Activated effector memory CD4-positive, alpha-beta T cell treated with Interleukin-2 at 50 U/mL for 16 hours (primary cell): ENCODE data around the gene SUFU.
A peak's percentile ranks its signal among the peaks of the same experiment; 100 is the strongest.

Source experiments
- DNase-seq: peaks from one replicate; pipeline ENCODE4 v3.0.0-alpha.2; 2020

The SUFU gene

DNA sequence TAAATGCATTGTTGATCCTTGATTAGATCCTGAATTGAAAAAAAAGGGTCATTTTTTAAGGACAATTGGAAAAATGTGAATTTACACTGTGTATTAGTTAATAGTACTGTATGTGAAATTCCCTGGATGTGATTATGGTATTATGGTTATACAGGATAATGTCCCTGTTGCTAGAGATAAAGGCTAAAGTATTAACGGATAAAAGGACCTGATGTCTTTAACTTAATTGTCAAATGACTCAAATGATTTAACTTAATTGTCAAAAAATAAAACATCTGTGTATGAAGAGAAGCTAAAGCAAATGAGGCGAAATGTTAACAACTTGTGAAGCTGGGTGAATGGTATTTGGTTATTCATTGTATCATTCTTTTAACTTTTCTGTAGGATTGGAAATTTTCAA lies 48.8 kb downstream of the SUFU start:
- no peak for DNase-seq

DNA sequence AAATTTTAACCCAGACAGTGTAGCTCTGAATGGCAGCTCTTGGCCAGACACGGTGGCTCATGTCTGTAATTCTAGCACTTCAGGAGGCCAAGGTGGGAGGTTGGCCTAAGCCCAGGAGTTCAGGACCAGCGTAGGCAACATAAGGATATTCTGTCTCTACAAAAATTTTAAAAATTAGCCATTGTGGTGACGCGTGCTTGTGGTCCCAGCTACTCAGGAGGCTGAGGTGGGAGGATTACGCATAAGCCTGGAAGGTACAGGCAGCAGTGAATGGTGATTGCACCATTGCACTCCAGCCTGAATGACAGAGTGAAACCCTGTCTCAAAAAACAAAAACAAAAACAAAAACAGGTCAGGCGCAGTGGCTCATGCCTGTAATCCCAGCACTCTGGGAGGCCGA lies 50.0 kb downstream of the SUFU start:
- no peak for DNase-seq

DNA sequence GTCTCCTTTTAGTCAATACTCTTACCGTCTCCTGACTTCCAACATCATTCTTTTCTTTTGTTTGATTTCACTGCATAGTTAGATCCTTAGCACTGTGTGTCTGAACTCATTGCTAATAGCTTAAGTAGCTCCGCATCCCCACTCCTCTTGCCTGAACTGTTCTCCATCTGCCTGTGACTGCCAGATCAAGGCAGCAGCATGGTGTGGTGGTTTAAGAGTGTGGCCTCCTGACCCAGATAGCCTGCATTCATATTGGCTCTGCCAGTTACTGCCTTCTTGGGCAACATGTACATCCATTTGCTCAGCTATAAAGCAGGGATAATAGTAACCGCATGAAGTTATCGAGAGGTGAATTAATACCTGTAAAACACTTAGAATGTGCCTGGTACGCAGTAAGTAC lies 50.8 kb downstream of the SUFU start:
- DNase-seq, result no peak

DNA sequence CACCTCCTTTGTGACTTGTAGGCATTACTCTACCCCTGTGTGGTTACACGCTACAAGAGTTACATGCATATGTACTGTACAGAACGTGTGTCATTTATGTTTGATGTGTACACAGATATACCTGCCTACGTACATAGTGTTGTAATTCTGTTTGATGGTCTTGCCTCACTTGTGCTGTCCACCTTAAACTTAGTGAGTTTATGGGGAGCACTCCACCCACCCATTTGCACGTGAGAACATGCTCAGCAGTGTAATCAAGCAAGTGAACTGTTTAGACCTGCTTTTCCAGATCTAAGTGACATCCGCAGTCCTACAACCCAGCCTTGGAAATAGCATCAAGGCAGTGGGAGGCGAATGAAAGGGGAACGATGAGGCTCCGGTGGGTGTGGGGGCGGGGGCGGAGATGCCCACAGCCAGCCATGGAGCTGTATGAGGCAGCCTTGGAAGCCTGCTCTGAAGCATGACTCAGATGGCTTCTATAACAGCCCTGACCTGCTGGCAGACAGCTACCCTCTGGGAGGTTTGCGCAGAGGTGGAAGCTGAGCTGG lies 52.1 kb downstream of the SUFU start:
- no peak for DNase-seq

DNA sequence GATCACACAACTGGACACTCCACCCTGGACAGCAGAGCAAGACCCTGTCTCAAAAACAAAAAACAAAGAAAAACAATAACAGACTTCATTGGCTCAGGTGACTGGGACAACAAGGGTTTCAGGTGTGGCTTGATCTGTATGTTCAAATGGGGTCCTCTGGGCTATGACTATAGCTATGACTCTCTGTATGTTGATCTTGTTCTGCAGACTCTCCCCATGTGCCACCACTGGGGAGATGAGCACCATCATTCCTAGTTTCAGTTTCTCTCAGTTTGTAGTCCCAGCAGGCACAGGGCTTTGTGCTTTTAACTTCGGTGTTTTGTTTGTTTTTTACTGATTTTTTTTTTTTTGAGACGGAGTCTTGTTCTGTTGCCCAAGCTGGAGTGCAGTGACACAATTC lies 53.8 kb downstream of the SUFU start:
- DNase-seq, result no peak

DNA sequence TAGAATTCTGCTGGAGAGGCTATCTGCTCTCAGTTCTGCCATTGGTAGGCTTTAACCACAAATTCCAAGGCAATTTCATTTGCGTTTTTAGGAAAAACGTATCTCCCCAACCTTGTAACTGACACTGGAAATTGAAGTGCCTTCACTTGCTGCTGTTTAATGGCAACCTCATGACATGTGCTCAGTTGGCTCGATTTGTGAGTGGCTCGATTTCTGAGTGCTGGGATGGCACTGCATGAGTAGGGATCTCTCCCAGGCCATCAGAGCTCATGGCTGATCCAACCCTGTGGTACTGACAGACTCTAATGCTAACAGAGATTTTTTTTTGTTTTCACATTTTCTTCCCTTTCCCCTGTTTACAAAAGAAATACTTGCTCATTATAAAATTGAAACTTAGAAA lies 56.0 kb downstream of the SUFU start:
- DNase-seq, result no peak

DNA sequence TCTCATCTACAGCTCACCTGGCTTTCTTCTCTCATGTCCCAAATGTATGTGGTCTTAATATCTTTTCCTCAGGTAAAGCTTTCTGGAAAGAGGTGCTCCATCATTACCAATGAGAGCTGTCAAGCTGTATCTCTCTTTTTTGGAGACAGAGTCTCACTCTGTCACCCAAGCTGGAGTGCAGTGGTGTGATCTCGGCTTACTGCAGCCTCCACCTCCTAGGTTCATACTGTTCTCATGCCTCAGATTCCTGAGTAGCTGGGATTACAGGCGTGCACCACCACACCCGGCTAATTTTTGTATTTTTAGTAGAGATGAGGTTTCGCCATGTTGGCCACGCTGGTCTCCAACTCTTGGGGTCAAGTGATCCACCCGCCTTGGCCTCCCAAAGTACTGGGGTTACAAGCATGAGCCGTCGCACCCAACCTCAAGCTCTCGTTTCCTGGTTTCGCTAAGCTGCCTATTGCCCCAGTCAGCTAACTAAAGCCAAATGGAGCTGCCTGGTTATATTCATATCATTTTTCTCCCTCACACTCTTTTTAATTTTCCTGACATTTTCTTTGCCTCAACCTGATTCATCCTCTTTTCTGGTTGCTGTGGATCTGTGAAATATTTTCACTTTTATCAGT lies 60.5 kb downstream of the SUFU start:
- no peak for DNase-seq

DNA sequence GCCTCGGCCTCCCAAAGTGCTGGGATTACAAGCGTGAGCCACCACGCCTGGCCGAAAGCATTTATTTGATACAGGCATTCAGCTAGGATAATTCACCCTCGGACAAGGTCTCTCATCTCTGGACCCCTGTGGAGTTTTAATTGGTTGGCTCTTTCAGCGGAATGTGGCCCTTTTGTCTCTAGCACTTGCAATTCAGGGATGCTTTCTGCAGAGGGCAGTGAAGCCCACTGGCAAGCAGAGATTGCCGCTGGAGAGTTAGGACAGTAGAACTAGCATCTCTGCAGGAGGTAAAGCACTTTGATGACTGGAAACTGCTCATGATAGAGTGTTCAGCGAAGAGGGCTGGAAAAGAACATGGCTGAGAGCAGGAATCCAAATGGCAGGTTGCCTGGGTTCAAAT lies 62.0 kb downstream of the SUFU start:
- DNase-seq, result no peak

DNA sequence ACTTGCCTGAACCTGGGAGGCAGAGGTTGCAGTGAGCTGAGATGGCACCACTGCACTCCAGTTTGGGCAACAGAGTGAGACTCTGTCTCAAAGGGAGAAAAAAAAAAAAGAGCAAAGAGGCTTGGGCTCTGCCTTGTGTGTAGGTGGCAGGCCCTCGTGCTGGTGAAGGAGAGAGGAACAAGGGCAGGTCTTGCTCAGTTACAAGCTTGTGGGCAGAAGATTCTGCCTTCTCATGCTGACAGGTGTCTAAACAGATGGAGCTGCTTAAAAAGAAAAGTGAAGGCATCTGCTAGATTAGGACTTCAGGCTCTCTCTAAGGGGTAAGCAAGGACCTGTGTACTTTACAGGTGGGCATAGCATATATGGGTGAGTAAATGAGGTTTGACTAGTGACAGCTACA lies 75.0 kb downstream of the SUFU start:
- no peak for DNase-seq

DNA sequence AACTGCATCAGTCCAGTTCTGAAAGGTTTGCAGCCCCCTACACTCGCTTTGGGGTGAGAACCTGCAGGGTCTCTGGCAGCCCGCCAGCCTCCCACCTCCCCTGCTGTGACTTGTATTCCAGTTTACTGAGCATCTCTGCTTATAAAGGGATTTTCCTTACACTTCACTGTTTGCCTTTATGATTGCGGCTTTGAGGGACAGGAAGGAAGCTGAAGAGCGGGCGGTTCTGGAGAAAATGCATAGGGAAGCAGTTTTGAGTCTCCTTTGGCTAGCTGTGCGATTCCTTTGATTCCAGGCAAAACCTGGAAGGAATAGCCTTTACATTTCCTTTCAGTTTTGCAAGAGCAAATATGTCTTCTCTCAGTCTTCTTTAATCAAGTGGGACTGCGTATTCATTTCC lies 75.6 kb downstream of the SUFU start:
- DNase-seq, result no peak

DNA sequence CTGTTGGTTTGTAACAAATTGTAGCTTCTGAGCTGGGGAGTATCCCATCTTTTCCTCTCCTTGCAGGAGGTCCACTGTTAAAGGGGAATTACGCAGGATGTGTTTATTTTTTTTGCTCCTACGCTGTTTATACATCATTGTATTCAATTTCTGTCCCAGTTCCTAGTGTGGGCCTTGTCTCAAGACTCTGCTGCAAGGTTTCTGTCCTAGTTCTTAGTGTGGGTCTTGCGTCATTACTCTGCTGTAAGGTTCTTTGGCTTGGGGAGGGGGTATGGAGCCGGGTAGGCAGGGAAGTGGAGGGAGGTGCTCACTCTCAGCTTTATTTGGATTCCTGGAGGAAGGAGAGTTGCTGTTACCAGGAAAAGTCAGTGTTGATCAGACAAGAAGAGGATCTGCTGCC lies 76.5 kb downstream of the SUFU start:
- no peak for DNase-seq

DNA sequence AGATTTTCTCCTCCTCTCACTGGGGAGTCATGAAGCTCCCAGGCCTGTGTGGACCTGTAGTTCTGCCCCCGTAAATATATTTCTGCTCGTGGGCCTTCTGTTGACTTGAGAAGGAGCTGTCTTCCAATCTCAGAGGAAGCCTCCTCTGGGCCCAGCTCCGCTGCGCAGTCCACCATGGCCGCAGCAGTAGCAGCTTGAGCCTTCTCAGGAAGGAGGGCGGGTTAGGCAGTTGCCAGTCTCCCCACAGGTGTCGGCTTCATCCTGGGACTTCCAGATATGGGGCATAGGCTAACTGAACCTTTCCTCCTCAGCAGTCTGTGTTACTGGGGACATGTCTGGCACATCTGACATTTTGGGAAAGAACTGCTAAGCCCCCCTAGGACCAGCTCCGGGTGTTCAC lies 77.6 kb downstream of the SUFU start:
- DNase-seq, result no peak

DNA sequence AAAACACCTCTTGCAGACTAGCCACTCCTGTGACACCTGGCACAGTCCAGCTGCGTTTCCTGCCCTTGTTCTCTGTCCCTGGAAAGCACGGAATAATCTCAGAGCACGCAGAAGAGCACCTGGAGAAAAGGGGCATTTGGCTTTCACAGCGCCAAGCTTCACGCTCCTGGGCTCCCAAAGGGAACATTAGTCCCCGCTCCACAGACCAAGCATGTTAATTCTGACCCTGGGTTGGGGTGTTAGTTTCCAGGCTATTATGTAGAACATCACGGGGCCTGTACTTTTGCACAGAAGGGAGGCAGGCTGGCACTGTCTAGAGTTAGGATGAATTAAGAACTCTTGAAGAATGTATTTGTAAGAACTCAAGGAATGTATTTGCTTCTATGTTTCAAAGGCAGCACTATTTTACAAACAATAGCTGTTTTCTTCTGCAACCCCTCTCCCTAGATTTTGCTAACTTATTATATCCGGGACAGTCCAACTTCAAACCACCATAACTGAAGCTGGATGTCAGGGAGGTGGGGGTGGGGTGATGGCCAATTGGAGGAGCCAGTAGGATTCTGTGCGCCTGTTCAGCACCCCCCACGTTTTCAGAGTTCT lies 78.3 kb downstream of the SUFU start:
- no peak for DNase-seq

DNA sequence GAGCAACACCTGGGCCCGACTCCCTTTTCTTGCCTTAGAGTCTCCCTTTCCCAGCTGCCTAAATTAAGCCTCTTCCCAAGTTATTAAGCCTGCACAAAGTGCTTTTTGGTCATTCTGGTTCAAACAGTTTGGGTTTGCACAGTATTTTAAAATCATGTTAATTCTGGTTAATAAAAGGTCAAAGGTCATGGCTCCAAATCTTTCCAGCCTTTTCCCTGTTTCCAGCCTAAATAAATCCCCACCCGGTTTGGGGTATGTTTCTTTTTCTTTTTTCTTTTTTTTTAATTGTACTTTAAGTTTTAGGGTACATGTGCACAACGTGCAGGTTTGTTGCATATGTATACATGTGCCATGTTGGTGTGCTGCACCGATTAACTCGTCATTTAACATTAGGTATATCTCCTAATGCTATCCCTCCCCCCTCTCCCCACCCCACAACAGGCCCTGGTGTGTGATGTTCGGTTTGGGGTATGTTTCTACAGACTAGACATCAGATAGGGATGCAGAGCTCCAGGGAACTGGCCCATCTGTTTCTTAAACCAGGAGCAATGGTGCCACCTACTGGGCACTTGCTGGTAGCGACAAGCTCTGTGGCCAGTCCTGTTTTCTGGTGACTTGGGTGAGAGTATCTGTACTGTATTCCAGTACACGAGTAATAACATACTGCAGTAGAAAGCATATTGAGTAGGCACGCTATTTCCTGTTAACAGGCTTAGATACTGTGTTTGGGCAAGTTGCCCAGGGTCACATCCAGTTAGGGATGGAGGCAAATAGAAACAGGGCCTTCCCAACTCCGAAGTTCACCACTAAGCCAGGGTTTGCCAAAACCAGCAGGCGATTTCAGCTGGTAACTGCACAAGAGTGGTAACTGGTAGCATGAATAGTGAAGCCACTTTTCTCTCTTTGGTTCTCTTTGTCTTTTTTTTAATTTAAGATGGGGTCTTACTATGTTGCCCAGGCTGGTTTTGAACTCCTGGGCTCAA lies 80.0 kb downstream of the SUFU start:
- DNase-seq, result peak; percentile 66

DNA sequence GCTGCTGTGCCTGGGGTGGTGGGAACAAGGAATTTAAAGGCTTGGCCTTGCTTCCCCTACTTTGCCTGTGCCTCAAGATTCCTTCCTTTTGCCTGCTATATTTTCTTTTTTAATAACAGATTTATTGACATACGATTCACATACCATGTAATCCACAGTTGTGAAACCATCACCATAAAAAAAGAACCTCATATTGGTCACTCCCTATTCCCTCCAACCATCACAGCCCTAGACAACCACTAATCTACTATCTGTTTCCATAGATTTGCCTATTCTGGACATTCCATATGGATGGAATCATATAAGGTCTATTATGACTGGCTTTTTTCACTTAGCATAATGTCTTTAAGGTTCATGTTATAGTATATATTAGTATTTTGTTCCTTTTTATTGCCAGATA lies 81.3 kb downstream of the SUFU start:
- DNase-seq, result no peak

DNA sequence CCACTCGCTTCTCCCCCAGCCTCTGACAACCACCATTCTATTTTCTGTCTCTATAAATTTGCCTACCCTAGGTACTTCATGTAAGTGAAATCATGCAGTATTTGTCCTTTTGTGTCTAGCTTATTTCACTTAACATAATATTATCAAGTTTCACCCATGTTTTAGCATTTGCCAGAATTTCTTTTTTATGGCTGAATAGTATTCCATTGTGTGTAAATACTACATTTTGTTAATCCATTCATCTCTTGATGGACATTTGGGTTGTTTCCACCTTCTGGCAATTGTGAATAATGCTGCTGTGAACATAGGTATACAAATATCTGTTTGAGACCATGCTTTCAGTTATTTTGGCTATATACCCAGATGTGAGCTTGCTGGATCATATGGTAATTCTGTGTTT lies 83.1 kb downstream of the SUFU start:
- no peak for DNase-seq

DNA sequence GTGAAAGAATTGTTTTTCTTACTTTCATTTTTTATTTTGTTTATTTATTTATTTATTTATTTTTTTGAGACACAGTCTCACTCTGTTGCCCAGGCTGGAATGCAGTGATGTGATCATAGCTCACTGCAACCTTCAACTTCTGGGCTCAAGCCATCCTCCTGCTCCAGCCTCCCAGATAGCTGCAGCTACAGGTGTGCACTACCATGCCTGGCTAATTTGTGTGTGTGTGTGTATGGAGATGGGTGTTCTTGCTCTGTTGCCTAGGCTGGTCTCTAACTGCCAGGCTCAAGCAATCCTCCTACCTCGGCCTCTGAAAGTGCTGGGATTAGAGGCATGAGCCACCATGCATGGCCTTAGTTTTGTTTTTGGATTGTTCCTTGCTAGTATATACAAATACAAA lies 85.1 kb downstream of the SUFU start:
- no peak for DNase-seq

DNA sequence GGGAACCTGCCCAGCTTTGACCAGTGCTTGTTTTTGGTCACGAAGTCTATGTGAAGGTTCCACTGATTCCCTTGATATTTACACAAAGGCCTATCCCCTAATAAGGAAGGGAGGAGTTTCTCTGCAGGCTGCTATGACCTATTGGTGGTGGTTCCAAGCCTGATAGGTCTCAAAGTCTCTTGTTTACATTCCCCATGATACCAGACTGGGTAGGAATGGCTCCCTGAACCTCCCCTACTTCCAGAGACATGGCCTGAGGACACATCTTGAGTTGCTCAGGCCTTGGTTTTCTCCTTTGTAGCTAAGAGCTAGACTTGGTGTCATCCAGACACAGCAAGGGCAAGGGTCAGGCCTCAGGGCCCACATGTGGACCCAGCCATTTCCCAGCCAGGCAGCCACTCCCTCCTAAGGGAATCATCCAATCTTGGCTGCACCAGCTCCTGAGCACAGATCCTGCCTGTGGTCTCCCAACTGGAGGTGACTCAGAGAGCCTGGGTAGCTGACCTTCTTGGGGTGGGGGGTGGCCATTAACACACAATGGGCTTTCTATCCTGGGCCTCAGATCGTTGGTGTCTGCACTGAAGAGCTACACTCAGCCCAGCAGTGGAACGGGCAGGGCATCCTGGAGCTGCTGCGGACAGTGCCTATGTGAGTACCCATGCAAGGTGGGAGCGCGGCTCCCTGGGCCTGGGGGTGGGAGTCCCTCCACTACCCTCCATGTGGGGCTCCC lies 89.5 kb downstream of the SUFU start:
- no peak for DNase-seq

DNA sequence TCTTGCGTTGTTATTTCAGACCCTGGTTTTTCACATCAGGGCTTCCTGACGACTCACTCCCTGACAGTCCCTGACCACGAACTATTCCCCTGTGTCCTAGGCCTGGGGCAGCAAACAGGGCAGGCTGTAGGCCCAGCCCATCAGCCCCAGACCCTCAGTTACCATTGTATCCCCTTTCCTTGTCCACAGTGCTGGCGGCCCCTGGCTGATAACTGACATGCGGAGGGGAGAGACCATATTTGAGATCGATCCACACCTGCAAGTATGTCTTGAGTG lies 90.0 kb downstream of the SUFU start:
- DNase-seq, result no peak

DNA sequence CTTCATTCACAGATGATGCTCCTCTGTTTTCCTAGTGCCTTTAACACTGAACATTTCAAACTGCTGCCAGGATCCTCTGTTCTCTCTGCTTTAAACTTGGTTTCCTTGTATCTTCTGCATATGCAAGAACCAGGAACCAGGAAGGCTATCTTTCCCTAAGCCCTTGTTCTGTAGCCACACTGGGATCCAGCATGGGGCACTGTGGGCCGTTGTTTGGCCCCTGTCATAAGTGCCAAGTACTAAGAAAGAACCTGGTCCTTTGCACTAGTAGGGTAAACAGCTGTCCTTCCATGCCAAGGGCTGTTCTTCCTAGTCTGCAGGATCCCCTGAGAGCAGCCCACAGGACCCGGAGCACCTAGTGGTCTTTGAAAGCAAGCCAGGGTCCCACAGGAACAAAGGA lies 91.5 kb downstream of the SUFU start:
- DNase-seq, result no peak

DNA sequence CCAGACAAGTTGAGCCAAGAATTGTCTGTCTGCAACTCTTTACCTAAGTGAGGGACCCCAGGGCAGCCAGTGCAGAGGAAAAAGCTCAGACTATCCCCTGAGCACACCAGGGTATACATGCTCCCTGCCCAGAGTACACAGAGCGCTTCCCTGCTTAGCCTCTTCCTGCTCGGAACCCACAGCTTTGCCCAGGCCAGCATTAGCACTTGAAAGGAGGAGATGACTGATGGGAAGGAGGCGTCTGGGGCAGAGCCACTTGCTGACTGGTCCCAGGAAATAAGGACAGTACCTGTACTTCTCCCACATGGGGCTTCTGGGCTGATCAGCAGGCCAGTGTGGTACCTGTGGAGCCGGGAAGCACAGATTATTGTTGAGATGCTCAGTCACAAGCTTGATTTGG lies 92.1 kb downstream of the SUFU start:
- no peak for DNase-seq

DNA sequence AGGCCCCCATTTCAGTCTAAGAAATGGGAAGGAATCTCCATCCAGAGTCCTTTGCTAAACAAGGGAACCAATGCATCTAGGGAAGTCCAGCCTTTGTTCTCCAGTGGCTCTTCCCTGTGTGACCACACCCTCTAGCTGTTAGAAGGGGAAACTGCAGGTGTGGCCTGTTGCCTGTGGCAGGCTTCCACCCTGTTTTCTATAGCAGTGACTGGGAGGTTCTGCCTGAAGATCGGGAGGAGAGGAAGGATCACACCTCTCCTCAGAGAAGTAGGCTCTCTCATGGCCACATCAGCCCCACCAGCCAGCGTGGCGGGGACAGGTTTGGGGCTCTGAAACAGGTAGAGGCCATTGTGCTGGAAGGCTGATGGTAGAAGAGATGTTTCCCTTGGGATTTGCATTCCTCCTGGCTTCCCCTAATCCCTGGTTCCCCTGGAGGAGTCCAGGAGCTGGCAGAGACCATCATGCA lies 92.8 kb downstream of the SUFU start:
- DNase-seq, result no peak
